ENCODE data around the gene NABP2.
"Not testable (repeated sequence)": the region's sequence is repeated elsewhere in the genome, so short reads cannot be mapped to it uniquely, and the experiment has no call there.

- TF ChIP-seq, protein P1, sequence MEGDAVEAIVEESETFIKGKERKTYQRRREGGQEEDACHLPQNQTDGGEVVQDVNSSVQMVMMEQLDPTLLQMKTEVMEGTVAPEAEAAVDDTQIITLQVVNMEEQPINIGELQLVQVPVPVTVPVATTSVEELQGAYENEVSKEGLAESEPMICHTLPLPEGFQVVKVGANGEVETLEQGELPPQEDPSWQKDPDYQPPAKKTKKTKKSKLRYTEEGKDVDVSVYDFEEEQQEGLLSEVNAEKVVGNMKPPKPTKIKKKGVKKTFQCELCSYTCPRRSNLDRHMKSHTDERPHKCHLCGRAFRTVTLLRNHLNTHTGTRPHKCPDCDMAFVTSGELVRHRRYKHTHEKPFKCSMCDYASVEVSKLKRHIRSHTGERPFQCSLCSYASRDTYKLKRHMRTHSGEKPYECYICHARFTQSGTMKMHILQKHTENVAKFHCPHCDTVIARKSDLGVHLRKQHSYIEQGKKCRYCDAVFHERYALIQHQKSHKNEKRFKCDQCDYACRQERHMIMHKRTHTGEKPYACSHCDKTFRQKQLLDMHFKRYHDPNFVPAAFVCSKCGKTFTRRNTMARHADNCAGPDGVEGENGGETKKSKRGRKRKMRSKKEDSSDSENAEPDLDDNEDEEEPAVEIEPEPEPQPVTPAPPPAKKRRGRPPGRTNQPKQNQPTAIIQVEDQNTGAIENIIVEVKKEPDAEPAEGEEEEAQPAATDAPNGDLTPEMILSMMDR (IDR thresholded peaks at IDR 0.05), result not testable (repeated sequence)
- not testable (repeated sequence) for TF ChIP-seq POLR2AphosphoS5 (IDR thresholded peaks at IDR 0.05; ENCODE audit: low read depth, low read length); REST (IDR thresholded peaks at IDR 0.05; ENCODE audit: insufficient read depth in 1 of 2, low read depth in 2 of 2, low read length in 1 of 2); SIN3A (IDR thresholded peaks at IDR 0.05; ENCODE audit: borderline replicate concordance, insufficient read depth, low read depth, low read length); TCF7L2 (IDR thresholded peaks at IDR 0.05; ENCODE audit: low read depth, low read length)
These were observed 27.2 kb upstream of the NABP2 start for GRCh38 chr12:56196818-56197550.

Measured in Panc1 (cell line).